K562 (cell line): ENCODE measurements around the gene SFN. TPM values are rescaled to one million over a fixed set of nuclear protein-coding genes. Genes with fewer than 3 reads are reported as not detected.
A peak's percentile ranks its signal among the peaks of the same experiment; 100 is the strongest.

Experiments used
- ATAC-seq: fragments of 200-7000 bp; cut with Tn5 transposase; 3 replicates; pipeline ENCODE4 v1.9.1; 2020; ENCODE audit warnings: moderate library complexity
- BruUV-seq: library from RNA; stranded (reverse); fragments of 400-500 nt; replicated peaks from 2 replicates; lab custom pipeline; 2021; lab: Mats Ljungman, UMichigan
- CTCF ChIA-PET: fragments of 300-600 bp; formaldehyde crosslinking; extraction: SDS; loops from one replicate; lab custom pipeline; 2021; ENCODE audit warnings: low intra/inter-chr PET ratio; lab: Yijun Ruan, JAX
- POLR2A ChIA-PET: fragments of 300-600, 350-650 bp; sonication (Branson Sonifier 250); formaldehyde crosslinking; extraction: SDS; loops from one replicate; lab custom pipeline; 2021; ENCODE audit warnings: antibody characterized with exemption, inconsistent platforms; lab: Yijun Ruan, JAX
- DNase-seq, 4 experiments: peaks; one replicate each; pipeline versions ENCODE4 v3.0.0 to v3.0.0-alpha.2; 2011 to 2018; ENCODE audit warnings: low spot score in 3 of 4, mixed read lengths in 3 of 4; ENCODE audit errors: extremely low read depth in 1 of 4
- FAIRE-seq: peaks from 2 replicates; lab custom pipeline; 2011; peaks lifted over from hg19 to GRCh38; lab: Jason Lieb, UNC
- H2AFZ ChIP-seq: 2 replicates; pipeline ENCODE4 v1.6.0; 2011; ENCODE audit warnings: low read depth, low read length, control low read depth, inconsistent platforms
- H3K27ac ChIP-seq: fragments of 200-600 bp; 3 replicates; pipeline ENCODE4 v1.8.0; 2011; ENCODE audit warnings: low read depth, mild to moderate bottlenecking, control low read depth, inconsistent platforms, low read length, moderate library complexity, mixed read lengths; ENCODE audit errors: extremely low read depth
- H3K27me3 ChIP-seq, 2 experiments: fragments of 300-600 bp in 1 of 2; 2 replicates in 1 of 2; 3 replicates in 1 of 2; pipeline versions ENCODE4 v1.6.0 to v1.8.0; 2011; ENCODE audit warnings: inconsistent platforms in 2 of 2, low read length in 2 of 2, mild to moderate bottlenecking in 1 of 2, mixed read lengths in 1 of 2, moderate library complexity in 1 of 2; ENCODE audit not compliant: control insufficient read depth in 2 of 2, insufficient read depth in 2 of 2
- H3K36me3 ChIP-seq: fragments of 300-600 bp; 3 replicates; pipeline ENCODE4 v1.8.0; 2011; ENCODE audit warnings: mild to moderate bottlenecking, low read length, inconsistent platforms; ENCODE audit not compliant: control insufficient read depth, insufficient read depth
- H3K4me1 ChIP-seq, 2 experiments: fragments of 200-600 bp in 1 of 2; replicated peaks in 1 of 2; 2 replicates in 1 of 2; 3 replicates in 1 of 2; pipeline versions ENCODE4 v1.5.1 to v1.8.0; 2011; ENCODE audit warnings: inconsistent platforms in 2 of 2, low read length in 2 of 2, mild to moderate bottlenecking in 1 of 2, mixed read lengths in 1 of 2, moderate library complexity in 1 of 2; ENCODE audit not compliant: control insufficient read depth in 2 of 2, insufficient read depth in 2 of 2
- H3K4me2 ChIP-seq: 2 replicates; pipeline ENCODE4 v1.6.1; 2011; ENCODE audit warnings: low read length, control low read depth, inconsistent platforms, mixed read lengths; ENCODE audit not compliant: insufficient read depth
- H3K4me3 ChIP-seq: fragments of 200-600 bp; sonication (generic), shearing (Covaris generic); 2 replicates; pipeline ENCODE4 v1.5.1; 2016; ENCODE audit warnings: control low read depth, inconsistent platforms
- H3K79me2 ChIP-seq: fragments of 200-600 bp; 3 replicates; pipeline ENCODE4 v1.8.0; 2011; ENCODE audit warnings: low read length, inconsistent platforms; ENCODE audit not compliant: control insufficient read depth, insufficient read depth
- H3K9ac ChIP-seq, 2 experiments: 2 replicates each; pipeline versions ENCODE4 v1.6.0 to v1.6.1; 2011; ENCODE audit warnings: low read depth in 2 of 2, low read length in 2 of 2, control low read depth in 1 of 2, inconsistent platforms in 1 of 2, mild to moderate bottlenecking in 1 of 2, mixed read lengths in 1 of 2; ENCODE audit not compliant: insufficient read depth in 1 of 2
- H3K9me1 ChIP-seq: one replicate; pipeline ENCODE4 v1.6.0; 2011; ENCODE audit warnings: inconsistent platforms, mild to moderate bottlenecking, low read length, moderate library complexity; ENCODE audit not compliant: control insufficient read depth, insufficient read depth
- H3K9me3 ChIP-seq: replicated peaks from 2 replicates; pipeline ENCODE4 v1.5.1; 2011; ENCODE audit warnings: low read depth, low read length, inconsistent platforms; ENCODE audit not compliant: control insufficient read depth, insufficient read depth
- H4K20me1 ChIP-seq: replicated peaks from 2 replicates; pipeline ENCODE4 v1.6.1; 2011; ENCODE audit warnings: low read length, inconsistent platforms, mixed read lengths; ENCODE audit not compliant: control insufficient read depth, insufficient read depth
- CHD1 ChIP-seq: fragments of 200-600 bp; sonication (generic); IDR thresholded peaks from one replicate; pipeline ENCODE4 v1.6.1; 2012; ENCODE audit warnings: mild to moderate bottlenecking, moderate library complexity, low read length, inconsistent platforms
- FUS ChIP-seq: fragments of 200-400 bp; formaldehyde crosslinking; optimal IDR thresholded peaks from 2 replicates; pipeline ENCODE3; 2017; ENCODE audit warnings: low read depth, low read length
- SIN3A ChIP-seq, 2 experiments: fragments of 150-350 bp in 1 of 2; IDR thresholded peaks; 2 replicates each; pipeline ENCODE4 v1.6.1; 2011 to 2016; ENCODE audit warnings: borderline replicate concordance in 2 of 2, low read depth in 2 of 2, low read length in 2 of 2, mild to moderate bottlenecking in 2 of 2, moderate library complexity in 2 of 2; ENCODE audit not compliant: control insufficient read depth in 1 of 2
- YY1 ChIP-seq, 3 experiments: IDR thresholded peaks; 2 replicates each; pipeline ENCODE4 v1.6.1; 2011; ENCODE audit warnings: low read length in 2 of 3, mild to moderate bottlenecking in 2 of 3, moderate library complexity in 2 of 3, borderline replicate concordance in 1 of 3, control low read depth in 1 of 3, low read depth in 1 of 3; ENCODE audit not compliant: insufficient read depth in 3 of 3, insufficient replicate concordance in 2 of 3, control insufficient read depth in 1 of 3, insufficient read length in 1 of 3; ENCODE audit errors: extremely low read depth in 1 of 3
- ZBTB40 ChIP-seq, 2 experiments: fragments of 450-650 bp in 1 of 2; sonication (generic) in 1 of 2; formaldehyde crosslinking in 1 of 2; IDR thresholded peaks; 2 replicates each; pipeline versions ENCODE4 v1.7.1 to v1.9.0; 2016 to 2022; ENCODE audit warnings: inconsistent platforms in 1 of 2, mild to moderate bottlenecking in 1 of 2, missing genetic modification reagents in 1 of 2
- ZBTB7A ChIP-seq: IDR thresholded peaks from 2 replicates; pipeline ENCODE4 v1.6.1; 2011; ENCODE audit warnings: low read depth, mild to moderate bottlenecking, low read length, moderate library complexity, borderline replicate concordance; ENCODE audit not compliant: control insufficient read depth
- WGBS: fragments of 100-300 bp; shearing (Covaris generic); methylation state at CpG from one replicate; pipeline ENCODE4 v1.1.6; 2016; ENCODE audit warnings: low coverage, mixed read lengths; ENCODE audit not compliant: insufficient coverage; ENCODE audit errors: missing lambda C conversion rate; 5-methylcytosine and 5-hydroxymethylcytosine counted together
- in situ Hi-C: fragments of 300-500 bp; cut with MboI; formaldehyde crosslinking; loops from 4 replicates; pipeline ENCODE4 v1.15.0; 2018; ENCODE audit warnings: inconsistent platforms, mixed read lengths
- intact Hi-C: fragments of 100-400 bp; cut with micrococcal nuclease; formaldehyde crosslinking; loops from 2 replicates; pipeline ENCODE4 v1.14.2; 2022
- polyA plus RNA-seq, 8 experiments: library from polyadenylated mRNA; depleted of rRNA in 4 of 8; stranded (reverse) in 5 of 8; unstranded in 3 of 8; fragments of >200 nt; fragmentation: Nextera tagmentation in 2 of 8; fragmentation: Illumina TruSeq in 1 of 8; extraction: Ambion mirVana in 2 of 8; extraction: Trizol in 1 of 8; gene quantifications; 2 replicates each; pipeline versions ENCODE4 v1.2.1 to v1.2.3, GENCODE V29; 2011 to 2014; ENCODE audit warnings: inconsistent platforms in 1 of 8, missing spikeins in 1 of 8
- total RNA-seq, 7 experiments: library from RNA; depleted of rRNA in 6 of 7; stranded (reverse); fragments of >200 nt in 6 of 7; fragmentation: Illumina TruSeq in 2 of 7; extraction: Trizol in 2 of 7; gene quantifications; 2 replicates each; pipeline versions ENCODE4 v1.2.1 to v1.2.3, GENCODE V29; 2011 to 2021; ENCODE audit warnings: low replicate concordance in 1 of 7

Gene SFN
- total and polyA plus RNA-seq, 9 of the 15 experiments (the other 6 are each of a cell fraction or from before 2014, with no cell fraction given): 0.10 to 3.8 (median 2.0) TPM

- H3K79me2 ChIP-seq: peaks cover 41% of the 10 kb centered on the region
- H2AFZ ChIP-seq: 0 out of 2 replicates have a peak overlapping the region, but pooled peaks have one; percentile 37
- no peak for ATAC-seq
- peaks cover 10% of the 10 kb centered on the region for H3K9me1 ChIP-seq
- 3% methylated on average over 12 of the region's 17 CpGs for WGBS
- no TSS peak for BruUV-seq
- H4K20me1 ChIP-seq: peaks cover 16% of the 10 kb centered on the region; the same call in 1 of the 2 replicates
- H3K4me1 ChIP-seq: peaks cover 42 to 44% of the 10 kb centered on the region in 2 experiments
- TF ChIP-seq CHD1: no peak
- TF ChIP-seq FUS: no peak
- 0 out of 4 replicates have a peak, but pooled peaks of 1 of the 2 experiments have one; percentile 36 for TF ChIP-seq SIN3A (IDR thresholded peaks at IDR 0.05; ENCODE audit: borderline replicate concordance in 2 of 2, control insufficient read depth in 1 of 2, low read depth in 2 of 2, low read length in 2 of 2)
- TF ChIP-seq YY1 (IDR thresholded peaks at IDR 0.05; ENCODE audit: borderline replicate concordance in 1 of 3, control insufficient read depth in 1 of 3, extremely low read depth in 1 of 3, insufficient read depth in 3 of 3, insufficient read length in 1 of 3, insufficient replicate concordance in 2 of 3, low read depth in 1 of 3, low read length in 2 of 3): peak in 1 of 3 experiments; percentile 3
- TF ChIP-seq ZBTB7A: 0 out of 2 replicates have a peak, but pooled peaks have one; percentile 34
- peak; percentile 40; the same call in 1 of the 2 replicates for TF ChIP-seq ZBTB40 (IDR thresholded peaks at IDR 0.05)
- no peak for TF ChIP-seq ZBTB40 (CRISPR knock-in tag; IDR thresholded peaks at IDR 0.05)
- TF ChIP-seq, all 486 proteins: peak for 4
- CTCF ChIA-PET: interaction anchor here (0.6 to 0.7 kb wide), 2 partner anchors 16 to 95 kb away, joined by 3 to 4 read pairs; no protein-coding TSS in a partner anchor
- intact Hi-C loops (no loop called here), in situ Hi-C loops (no loop called here)
- FAIRE-seq (no peak), DNase-seq (no peak)
- H3K27ac ChIP-seq: no peak overlapping the region; the same call in 2 of the 3 replicates
- H3K4me2 ChIP-seq: peak overlapping the region; percentile 85
- peak overlapping the region; percentile 50 to 93; a peak in 3 of 4 replicates for H3K9ac ChIP-seq
- peaks cover 35% of the 10 kb centered on the region for H3K36me3 ChIP-seq
- H3K4me3 ChIP-seq: peak overlapping the region; percentile 58
- POLR2A ChIA-PET: interaction anchor here (0.7 to 2.2 kb wide), 2 partner anchors 11 to 182 kb away, joined by 3 to 7 read pairs; no protein-coding TSS in a partner anchor
- no peaks in the 10 kb centered on the region for H3K9me3 ChIP-seq
- no peaks in the 10 kb centered on the region for H3K27me3 ChIP-seq
Observed at GRCh38 chr1:26827106-26827604, 35.8 kb upstream of the SFN start.
